Mesendoderm (in vitro differentiated cells): Measurements from ENCODE around the gene DUSP6.

ENCODE experiments used
- DNase-seq: peaks from one replicate; pipeline ENCODE4 v3.0.0; 2013
- H2AK5ac ChIP-seq: 2 replicates; pipeline ENCODE4 v1.6.1; 2013; ENCODE audit warnings: low read length, inconsistent platforms
- H2BK120ac ChIP-seq: 2 replicates; pipeline ENCODE4 v1.6.1; 2013; ENCODE audit warnings: low read depth, mild to moderate bottlenecking, low read length, moderate library complexity, mixed read lengths
- H2BK15ac ChIP-seq: replicated peaks from 2 replicates; pipeline ENCODE4 v1.6.1; 2013; ENCODE audit warnings: low read depth, mild to moderate bottlenecking, moderate library complexity
- H2BK5ac ChIP-seq: 2 replicates; pipeline ENCODE4 v1.6.1; 2013; ENCODE audit warnings: low read length, inconsistent platforms
- H3K18ac ChIP-seq: 2 replicates; pipeline ENCODE4 v1.6.1; 2013; ENCODE audit warnings: mild to moderate bottlenecking, low read length, mixed read lengths
- H3K23ac ChIP-seq: one replicate; pipeline ENCODE4 v1.6.1; 2013; ENCODE audit warnings: low read length
- H3K27ac ChIP-seq: 2 replicates; pipeline ENCODE4 v1.5.1; 2013; ENCODE audit warnings: low read depth, mild to moderate bottlenecking, inconsistent platforms, low read length, moderate library complexity
- H3K27me3 ChIP-seq: 2 replicates; pipeline ENCODE4 v1.6.1; 2013; ENCODE audit warnings: low read length, control low read depth, mild to moderate bottlenecking, inconsistent platforms; ENCODE audit not compliant: insufficient read depth, poor library complexity
- H3K36me3 ChIP-seq: 2 replicates; pipeline ENCODE4 v1.6.1; 2013; ENCODE audit warnings: low read length, inconsistent platforms; ENCODE audit not compliant: control insufficient read depth, insufficient read depth
- H3K4ac ChIP-seq: one replicate; pipeline ENCODE4 v1.6.1; 2013; ENCODE audit warnings: low read depth, mild to moderate bottlenecking, low read length, moderate library complexity
- H3K4me1 ChIP-seq: 2 replicates; pipeline ENCODE4 v1.6.1; 2013; ENCODE audit warnings: low read depth, low read length, inconsistent platforms; ENCODE audit not compliant: control insufficient read depth
- H3K4me2 ChIP-seq: 2 replicates; pipeline ENCODE4 v1.6.1; 2013; ENCODE audit warnings: low read length
- H3K4me3 ChIP-seq: 2 replicates; pipeline ENCODE4 v1.5.1; 2013; ENCODE audit warnings: mild to moderate bottlenecking, low read length
- H3K56ac ChIP-seq: one replicate; pipeline ENCODE4 v1.6.1; 2013; ENCODE audit warnings: low read length
- H3K79me1 ChIP-seq: 2 replicates; pipeline ENCODE4 v1.6.1; 2013; ENCODE audit warnings: low read length, inconsistent platforms
- H3K79me2 ChIP-seq: 2 replicates; pipeline ENCODE4 v1.6.1; 2013; ENCODE audit warnings: mild to moderate bottlenecking, low read length; ENCODE audit not compliant: control insufficient read depth, insufficient read depth
- H3K9ac ChIP-seq: 2 replicates; pipeline ENCODE4 v1.6.1; 2013; ENCODE audit warnings: low read length, inconsistent platforms
- H4K5ac ChIP-seq: one replicate; pipeline ENCODE4 v1.6.1; 2013; ENCODE audit warnings: low read length
- H4K8ac ChIP-seq: one replicate; pipeline ENCODE4 v1.6.1; 2013; ENCODE audit warnings: low read depth, mild to moderate bottlenecking, control low read depth, low read length, moderate library complexity
- WGBS: extraction: QIAGEN DNeasy Blood & Tissue Kit; methylation state at CpG from one replicate; pipeline ENCODE4 v1.1.7; 2013; ENCODE audit warnings: low lambda C conversion rate, missing lambda C conversion rate; ENCODE audit not compliant: insufficient coverage; ENCODE audit errors: extremely low coverage; 5-methylcytosine and 5-hydroxymethylcytosine counted together

DUSP6 gene

DNA sequence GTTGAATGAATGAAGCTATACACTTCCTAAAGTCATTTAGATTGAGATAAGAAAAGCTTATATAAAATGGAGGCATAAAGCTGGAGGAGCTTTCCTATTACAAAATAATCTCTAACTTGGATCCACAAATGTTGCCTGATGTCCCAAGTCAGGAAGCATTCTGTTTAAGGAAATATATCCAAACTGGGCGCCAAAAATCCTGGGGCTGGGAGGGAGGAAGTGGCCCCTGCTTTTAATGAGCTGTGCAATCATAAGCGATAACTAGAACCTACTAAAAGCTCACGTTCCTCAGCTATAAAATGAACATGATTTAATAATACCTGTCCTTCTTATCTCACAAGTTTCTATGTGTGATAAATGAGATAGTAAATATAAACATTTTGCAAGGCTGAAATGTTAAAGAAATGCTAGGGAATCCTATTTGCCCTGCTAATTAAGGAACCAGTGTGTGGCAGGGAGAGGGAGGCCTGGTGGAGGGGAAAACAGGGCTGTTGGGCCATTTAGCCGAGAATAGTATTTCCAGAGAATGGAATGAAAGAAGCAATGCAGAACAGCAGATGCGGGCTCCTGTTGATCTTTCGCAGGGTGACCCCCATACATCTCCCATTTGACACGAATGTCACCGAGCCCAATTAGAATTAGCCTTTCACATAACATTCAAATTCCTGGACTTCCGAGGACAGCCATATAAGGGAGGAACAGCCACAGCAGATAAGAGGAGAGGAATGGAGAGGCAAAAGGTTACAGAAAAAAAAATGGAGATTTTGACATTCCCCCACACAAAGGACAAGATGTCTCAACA lies 25.9 kb downstream of the DUSP6 start:
- H4K5ac ChIP-seq: no peak overlapping the region
- H3K4me2 ChIP-seq: no peak overlapping the region
- no peaks in the 10 kb centered on the region for H3K79me2 ChIP-seq
- no peak overlapping the region for H2BK5ac ChIP-seq
- peak overlapping the region; percentile 61 for H2BK120ac ChIP-seq
- H3K9ac ChIP-seq: no peak overlapping the region
- H3K27me3 ChIP-seq: no peaks in the 10 kb centered on the region
- H3K36me3 ChIP-seq: no peaks in the 10 kb centered on the region
- no peak overlapping the region for H3K27ac ChIP-seq
- H2AK5ac ChIP-seq: no peak overlapping the region
- DNase-seq: peak; percentile 82
- peak overlapping the region; percentile 92 for H3K18ac ChIP-seq
- no CpG with 5 or more reads among the region's 9 CpGs for WGBS
- H3K4me1 ChIP-seq: no peaks in the 10 kb centered on the region
- H3K56ac ChIP-seq: no peak overlapping the region
- no peak overlapping the region for H3K4me3 ChIP-seq
- H3K4ac ChIP-seq: no peak overlapping the region
- no peak overlapping the region for H2BK15ac ChIP-seq
- H4K8ac ChIP-seq: no peak overlapping the region
- no peaks in the 10 kb centered on the region for H3K79me1 ChIP-seq
- H3K23ac ChIP-seq: no peak overlapping the region

GRCh38 chr12:89325495-89325894 lies 26.8 kb downstream of the DUSP6 start:
- H3K27me3 ChIP-seq: no peaks in the 10 kb centered on the region
- H4K5ac ChIP-seq: no peak overlapping the region
- no peak overlapping the region for H2BK5ac ChIP-seq
- H3K4me3 ChIP-seq: no peak overlapping the region
- no peaks in the 10 kb centered on the region for H3K36me3 ChIP-seq
- H3K23ac ChIP-seq: no peak overlapping the region
- WGBS: no CpG with 5 or more reads among the region's 3 CpGs
- H3K27ac ChIP-seq: no peak overlapping the region
- H3K4ac ChIP-seq: no peak overlapping the region
- H3K79me2 ChIP-seq: no peaks in the 10 kb centered on the region
- no peak overlapping the region for H3K9ac ChIP-seq
- no peak overlapping the region for H3K4me2 ChIP-seq
- H2AK5ac ChIP-seq: no peak overlapping the region
- no peaks in the 10 kb centered on the region for H3K79me1 ChIP-seq
- peak; percentile 65 for DNase-seq
- no peak overlapping the region for H3K56ac ChIP-seq
- no peak overlapping the region for H2BK120ac ChIP-seq
- no peak overlapping the region for H3K18ac ChIP-seq
- no peak overlapping the region for H4K8ac ChIP-seq
- no peak overlapping the region for H2BK15ac ChIP-seq
- no peaks in the 10 kb centered on the region for H3K4me1 ChIP-seq

GRCh38 chr12:89324437-89324836 lies 27.9 kb downstream of the DUSP6 start:
- Histone ChIP-seq H3K4me3 (no peak overlapping the region), H4K5ac (no peak overlapping the region), H3K79me2 (no peaks in the 10 kb centered on the region), H3K4ac (no peak overlapping the region), H3K9ac (no peak overlapping the region), H3K18ac (no peak overlapping the region), H4K8ac (no peak overlapping the region), H2BK15ac (no peak overlapping the region), H3K23ac (no peak overlapping the region), H3K56ac (no peak overlapping the region), H3K4me2 (no peak overlapping the region), H3K79me1 (no peaks in the 10 kb centered on the region), H3K27me3 (no peaks in the 10 kb centered on the region), H3K36me3 (no peaks in the 10 kb centered on the region), H3K4me1 (no peaks in the 10 kb centered on the region), H3K27ac (no peak overlapping the region), H2BK120ac (no peak overlapping the region), H2AK5ac (no peak overlapping the region), H2BK5ac (no peak overlapping the region)
- no CpG with 5 or more reads among the region's 7 CpGs for WGBS
- DNase-seq: no peak

- H3K79me2 ChIP-seq: no peaks in the 10 kb centered on the region
- WGBS: no CpG with 5 or more reads among the region's 3 CpGs
- H3K18ac ChIP-seq: no peak overlapping the region
- no peak overlapping the region for H3K4me3 ChIP-seq
- no peak overlapping the region for H2BK15ac ChIP-seq
- H3K79me1 ChIP-seq: no peaks in the 10 kb centered on the region
- H3K4me2 ChIP-seq: no peak overlapping the region
- no peak overlapping the region for H4K5ac ChIP-seq
- no peak for DNase-seq
- no peaks in the 10 kb centered on the region for H3K27me3 ChIP-seq
- no peaks in the 10 kb centered on the region for H3K36me3 ChIP-seq
- no peak overlapping the region for H2BK5ac ChIP-seq
- H3K4ac ChIP-seq: no peak overlapping the region
- H3K56ac ChIP-seq: no peak overlapping the region
- no peak overlapping the region for H3K9ac ChIP-seq
- H2BK120ac ChIP-seq: no peak overlapping the region
- no peak overlapping the region for H3K23ac ChIP-seq
- no peak overlapping the region for H4K8ac ChIP-seq
- H3K4me1 ChIP-seq: no peaks in the 10 kb centered on the region
- no peak overlapping the region for H3K27ac ChIP-seq
- H2AK5ac ChIP-seq: no peak overlapping the region
Observed at GRCh38 chr12:89323568-89324218, 28.6 kb downstream of the DUSP6 start.

DNA sequence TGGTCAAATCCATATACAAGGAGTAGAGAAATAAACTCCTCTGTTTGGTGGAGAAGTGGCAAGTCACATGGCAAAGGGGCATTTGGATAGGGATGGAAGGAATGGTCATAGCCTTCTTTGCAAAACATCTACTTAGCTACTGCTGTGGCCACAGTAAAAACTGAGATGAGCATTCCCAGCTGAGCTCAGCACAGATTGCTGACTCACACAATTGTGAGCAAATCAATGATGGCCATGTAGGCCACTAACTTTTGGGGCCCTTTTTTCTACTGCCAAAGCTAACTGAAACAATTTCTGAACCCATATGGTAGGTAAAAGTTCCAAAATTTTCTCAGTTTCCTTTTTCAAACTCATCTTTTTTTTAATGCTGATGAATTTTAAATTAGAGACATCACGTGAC lies 31.6 kb downstream of the DUSP6 start:
- H3K79me1 ChIP-seq: no peaks in the 10 kb centered on the region
- H3K18ac ChIP-seq: no peak overlapping the region
- no peak overlapping the region for H3K4me3 ChIP-seq
- H4K8ac ChIP-seq: no peak overlapping the region
- no peak overlapping the region for H3K23ac ChIP-seq
- H4K5ac ChIP-seq: no peak overlapping the region
- no peak overlapping the region for H2AK5ac ChIP-seq
- H3K4me2 ChIP-seq: no peak overlapping the region
- no peaks in the 10 kb centered on the region for H3K27me3 ChIP-seq
- no peak overlapping the region for H3K9ac ChIP-seq
- no peak overlapping the region for H2BK5ac ChIP-seq
- H3K4me1 ChIP-seq: peaks cover 2% of the 10 kb centered on the region
- DNase-seq: no peak
- no peaks in the 10 kb centered on the region for H3K79me2 ChIP-seq
- no peak overlapping the region for H3K4ac ChIP-seq
- no peak overlapping the region for H3K27ac ChIP-seq
- WGBS: no CpG with 5 or more reads among the region's 1 CpG
- H3K56ac ChIP-seq: no peak overlapping the region
- no peak overlapping the region for H2BK120ac ChIP-seq
- H3K36me3 ChIP-seq: no peaks in the 10 kb centered on the region
- H2BK15ac ChIP-seq: no peak overlapping the region
